A549 (cell line): ENCODE results near the gene RAPGEF3. TPM values are rescaled to one million over a fixed set of nuclear protein-coding genes. Genes with fewer than 3 reads are reported as not detected.

ENCODE experiments used
- ATAC-seq, 2 experiments: fragments of 200-7000 bp in 1 of 2; fragments of >200 bp in 1 of 2; cut with Nextera tagmentation in 1 of 2; cut with Tn5 transposase in 1 of 2; 3 replicates each; pipeline versions ENCODE4 v1.8.0 to v1.9.1; 2018 to 2020; ENCODE audit warnings: mild to moderate bottlenecking in 1 of 2, moderate library complexity in 1 of 2
- CTCF ChIA-PET: fragments of 300-600 bp; sonication (Branson Sonifier 250); formaldehyde crosslinking; extraction: SDS; loops from one replicate; lab custom pipeline; 2021; ENCODE audit warnings: antibody characterized with exemption, inconsistent platforms; lab: Yijun Ruan, JAX
- POLR2A ChIA-PET: fragments of 350-600 bp; formaldehyde crosslinking; extraction: SDS; loops from one replicate; lab custom pipeline; 2021; ENCODE audit warnings: antibody characterized with exemption, inconsistent platforms; lab: Yijun Ruan, JAX
- DNase-seq, 2 experiments: peaks; one replicate each; pipeline versions ENCODE4 v3.0.0 to v3.0.0-alpha.2; 2011 to 2016; ENCODE audit warnings: low read depth in 1 of 2, low spot score in 1 of 2
- FAIRE-seq: peaks from 2 replicates; lab custom pipeline; 2011; peaks lifted over from hg19 to GRCh38; lab: Jason Lieb, UNC
- H3K27ac ChIP-seq, 2 experiments: fragments of >200 bp; sonication (Bioruptor Twin); formaldehyde crosslinking; 3 replicates each; pipeline ENCODE4 v1.5.1; 2016 to 2017
- H3K4me1 ChIP-seq: fragments of >200 bp; sonication (Bioruptor Twin); formaldehyde crosslinking; 3 replicates; pipeline ENCODE4 v1.6.1; 2016
- H3K4me2 ChIP-seq: fragments of >200 bp; sonication (Bioruptor Twin); formaldehyde crosslinking; 3 replicates; pipeline ENCODE4 v1.6.1; 2016
- H3K4me3 ChIP-seq: fragments of >200 bp; sonication (Bioruptor Twin); formaldehyde crosslinking; 3 replicates; pipeline ENCODE4 v1.5.1; 2016
- H3K9me3 ChIP-seq: fragments of >200 bp; sonication (Bioruptor Twin); formaldehyde crosslinking; 3 replicates; pipeline ENCODE4 v1.6.1; 2016
- BCL3 ChIP-seq: fragments of >200 bp; sonication (Bioruptor Twin); formaldehyde crosslinking; IDR thresholded peaks from 3 replicates; pipeline ENCODE4 v1.6.1; 2016
- BHLHE40 ChIP-seq: IDR thresholded peaks from 2 replicates; pipeline ENCODE4 v1.6.1; 2012; ENCODE audit warnings: low read depth, low read length, inconsistent platforms
- CBX2 ChIP-seq: fragments of 200-600 bp; sonication (generic); IDR thresholded peaks from 2 replicates; pipeline ENCODE4 v1.6.1; 2016; ENCODE audit warnings: low read depth, mild to moderate bottlenecking, borderline replicate concordance
- CBX8 ChIP-seq: fragments of 200-600 bp; sonication (generic); IDR thresholded peaks from 2 replicates; pipeline ENCODE4 v1.6.1; 2016
- CEBPB ChIP-seq, 2 experiments: fragments of >200 bp in 1 of 2; sonication (Bioruptor Twin) in 1 of 2; formaldehyde crosslinking in 1 of 2; IDR thresholded peaks; 2 replicates each; pipeline ENCODE4 v1.6.1; 2012 to 2016
- CHD2 ChIP-seq: fragments of 150-350 bp; IDR thresholded peaks from 2 replicates; pipeline ENCODE4 v1.6.1; 2014; ENCODE audit warnings: low read length; ENCODE audit not compliant: partially characterized antibody
- EHF ChIP-seq: fragments of 250-450 bp; sonication (Bioruptor Pico); IDR thresholded peaks from 2 replicates; pipeline ENCODE4 v1.5.0; 2020; ENCODE audit warnings: mild to moderate bottlenecking
- EHMT2 ChIP-seq: fragments of 200-600 bp; sonication (generic); IDR thresholded peaks from 2 replicates; pipeline ENCODE4 v1.6.1; 2016; ENCODE audit warnings: antibody characterized with exemption, low read depth, mild to moderate bottlenecking, moderate library complexity
- EP300 ChIP-seq, 2 experiments: fragments of >200 bp; sonication (Bioruptor Twin); formaldehyde crosslinking; IDR thresholded peaks; 2 replicates in 1 of 2; 3 replicates in 1 of 2; pipeline ENCODE4 v1.6.1; 2016 to 2017
- FOSB ChIP-seq: fragments of 250-450 bp; sonication (Bioruptor Pico); IDR thresholded peaks from 2 replicates; pipeline ENCODE4 v1.5.0; 2020; ENCODE audit warnings: mild to moderate bottlenecking, moderate library complexity
- GATA3 ChIP-seq: IDR thresholded peaks from 2 replicates; pipeline ENCODE4 v1.6.1; 2012; ENCODE audit warnings: borderline replicate concordance
- HEYL ChIP-seq: fragments of 250-450 bp; sonication (Bioruptor Pico); IDR thresholded peaks from 2 replicates; pipeline ENCODE4 v1.8.0; 2021; ENCODE audit warnings: mild to moderate bottlenecking, moderate library complexity
- HMGXB4 ChIP-seq: fragments of 250-450 bp; sonication (Bioruptor Pico); IDR thresholded peaks from 2 replicates; pipeline ENCODE4 v1.5.0; 2021; ENCODE audit warnings: mild to moderate bottlenecking, moderate library complexity, borderline replicate concordance
- HOXB5 ChIP-seq: fragments of 250-450 bp; sonication (Bioruptor Pico); IDR thresholded peaks from 2 replicates; pipeline ENCODE4 v1.5.0; 2020; ENCODE audit warnings: mild to moderate bottlenecking, moderate library complexity
- JUNB ChIP-seq: fragments of >200 bp; sonication (Bioruptor Twin); formaldehyde crosslinking; IDR thresholded peaks from 2 replicates; pipeline ENCODE4 v1.6.1; 2016
- KDM1A ChIP-seq: fragments of 200-600 bp; sonication (generic); IDR thresholded peaks from 2 replicates; pipeline ENCODE4 v1.6.1; 2016; ENCODE audit warnings: low read depth, mild to moderate bottlenecking
- KDM5A ChIP-seq: fragments of 200-600 bp; sonication (generic); IDR thresholded peaks from 2 replicates; pipeline ENCODE4 v1.6.1; 2016; ENCODE audit warnings: antibody characterized with exemption, mild to moderate bottlenecking
- MAFK ChIP-seq: fragments of 450-650 bp; IDR thresholded peaks from 2 replicates; pipeline ENCODE4 v1.6.1; 2014; ENCODE audit not compliant: partially characterized antibody
- MAZ ChIP-seq: fragments of 150-350 bp; IDR thresholded peaks from 2 replicates; pipeline ENCODE4 v1.6.1; 2014; ENCODE audit warnings: antibody characterized with exemption, low read depth, low read length, borderline replicate concordance
- MYC ChIP-seq: IDR thresholded peaks from 2 replicates; pipeline ENCODE4 v1.6.1; 2012; ENCODE audit warnings: mild to moderate bottlenecking, inconsistent platforms, low read length, improper control_type of control experiment, borderline replicate concordance
- NFE2L2 ChIP-seq: fragments of 150-350 bp; conservative IDR thresholded peaks from 2 replicates; pipeline ENCODE4 v1.6.1; 2014; ENCODE audit warnings: low read length
- NR3C1 ChIP-seq: fragments of >200 bp; sonication (Bioruptor Twin); formaldehyde crosslinking; IDR thresholded peaks from 3 replicates; pipeline ENCODE4 v1.6.1; 2017
- POLR2A ChIP-seq: IDR thresholded peaks from 2 replicates; pipeline ENCODE4 v1.6.1; 2012; ENCODE audit warnings: mild to moderate bottlenecking, low read length
- RCOR1 ChIP-seq: fragments of 150-350 bp; IDR thresholded peaks from 2 replicates; pipeline ENCODE4 v1.6.1; 2014; ENCODE audit warnings: antibody characterized with exemption, low read length, low read depth
- REST ChIP-seq: fragments of 200-600 bp; sonication (generic); IDR thresholded peaks from 2 replicates; pipeline ENCODE4 v1.6.1; 2016; ENCODE audit warnings: antibody characterized with exemption, mild to moderate bottlenecking, moderate library complexity
- SMC3 ChIP-seq: fragments of >200 bp; sonication (Bioruptor Twin); formaldehyde crosslinking; IDR thresholded peaks from 3 replicates; pipeline ENCODE4 v1.6.1; 2018; ENCODE audit warnings: inconsistent platforms
- TP53 ChIP-seq: fragments of 250-450 bp; sonication (Bioruptor Pico); IDR thresholded peaks from 2 replicates; pipeline ENCODE4 v1.5.0; 2021; ENCODE audit warnings: mild to moderate bottlenecking, moderate library complexity
- ZSCAN20 ChIP-seq: fragments of 250-450 bp; sonication (Bioruptor Pico); IDR thresholded peaks from 2 replicates; pipeline ENCODE4 v1.8.0; 2022; ENCODE audit warnings: mild to moderate bottlenecking, moderate library complexity
- WGBS: methylation state at CpG from one replicate; pipeline ENCODE4 v1.1.6; 2017; ENCODE audit errors: missing lambda C conversion rate; 5-methylcytosine and 5-hydroxymethylcytosine counted together
- polyA plus RNA-seq, 4 experiments: library from polyadenylated mRNA; depleted of rRNA in 3 of 4; stranded (reverse); fragments of >200 nt; fragmentation: RNase III in 1 of 4; extraction: RNeasy Plus Mini Kit Qiagen cat#74134 plus additional on column Dnase treatment in 1 of 4; gene quantifications; 2 replicates in 3 of 4; 3 replicates in 1 of 4; pipeline ENCODE4 v1.2.3, GENCODE V29; 2011 to 2017

Gene RAPGEF3
- polyA plus RNA-seq, 2 of the 4 experiments (the other 2 are of a cell fraction), result 0.70 to 0.89 TPM

GRCh38 chr12:47803191-47803875 lies 44.7 kb upstream of the RAPGEF3 start:
- H3K4me3 ChIP-seq, result no peak overlapping the region
- H3K9me3 ChIP-seq, result no peaks in the 10 kb centered on the region
- ChIA-PET CTCF (interaction anchor here (1.9 to 59.0 kb wide), 3 partner anchors 9 to 36 kb away, joined by 5 to 1532 read pairs (median 6); no protein-coding TSS in a partner anchor), POLR2A (no interaction called here)
- no peak overlapping the region for H3K4me2 ChIP-seq
- no peak for DNase-seq
- H3K4me1 ChIP-seq, result peaks cover 17% of the 10 kb centered on the region
- 92% methylated on average over 12 of the region's 12 CpGs for WGBS
- no peak for ATAC-seq
- TF ChIP-seq JUNB, result no peak
- TF ChIP-seq CBX2, result no peak
- no peak for TF ChIP-seq GATA3
- TF ChIP-seq KDM5A, result no peak
- TF ChIP-seq HOXB5 (CRISPR knock-in tag), result no peak
- no peak for TF ChIP-seq CEBPB (IDR thresholded peaks at IDR 0.05)
- TF ChIP-seq RCOR1, result no peak
- no peak for TF ChIP-seq TP53 (CRISPR knock-in tag)
- TF ChIP-seq EHF (CRISPR knock-in tag), result no peak
- no peak for FAIRE-seq
- H3K27ac ChIP-seq, result no peak overlapping the region; a peak in 1 of 6 replicates

- ChIA-PET POLR2A (interaction anchor here (1.0 kb wide), 2 partner anchors 15 to 33 kb away, joined by 3 read pairs; no protein-coding TSS in a partner anchor), CTCF (interaction anchor here (0.7 to 59.0 kb wide), 10 partner anchors 9 to 87 kb away, joined by 3 to 1532 read pairs (median 6); no protein-coding TSS in a partner anchor)
- Histone ChIP-seq H3K4me2 (no peak overlapping the region), H3K9me3 (no peaks in the 10 kb centered on the region), H3K4me3 (no peak overlapping the region), H3K27ac (peak overlapping the region in 1 of 2 experiments; percentile 30; a peak in 1 of 6 replicates), H3K4me1 (peaks cover 12% of the 10 kb centered on the region; the same call in 2 of the 3 replicates)
- TF ChIP-seq POLR2A, result no peak
- TF ChIP-seq REST, result no peak
- no peak for TF ChIP-seq FOSB (CRISPR knock-in tag)
- TF ChIP-seq BHLHE40, result no peak
- no peak for TF ChIP-seq MYC
- TF ChIP-seq CEBPB (IDR thresholded peaks at IDR 0.05), result no peak
- TF ChIP-seq SMC3, result no peak
- TF ChIP-seq KDM1A, result no peak
- TF ChIP-seq EP300 (IDR thresholded peaks at IDR 0.05), result no peak
- TF ChIP-seq CBX8, result no peak
- no peak for TF ChIP-seq NR3C1
- ATAC-seq, result peak in 1 of 2 experiments; percentile 25; a peak in 3 of 6 replicates
- 76% methylated on average over 3 of the region's 5 CpGs for WGBS
- no peak for DNase-seq
- FAIRE-seq, result no peak
Observed at GRCh38 chr12:47802312-47802711, 43.6 kb upstream of the RAPGEF3 start.

GRCh38 chr12:47801904-47802246 lies 43.2 kb upstream of the RAPGEF3 start:
- Histone ChIP-seq H3K9me3 (no peaks in the 10 kb centered on the region), H3K4me1 (peaks cover 12% of the 10 kb centered on the region; the same call in 2 of the 3 replicates), H3K27ac (no peak overlapping the region), H3K4me3 (no peak overlapping the region), H3K4me2 (no peak overlapping the region)
- ChIA-PET CTCF (interaction anchor here (0.9 to 59.0 kb wide), 11 partner anchors 9 to 86 kb away, joined by 3 to 1532 read pairs (median 6); no protein-coding TSS in a partner anchor), POLR2A (interaction anchor here (1.0 kb wide), 2 partner anchors 15 to 34 kb away, joined by 3 read pairs; no protein-coding TSS in a partner anchor)
- ATAC-seq (peak in 1 of 2 experiments; percentile 2; a peak in 1 of 6 replicates), DNase-seq (no peak), FAIRE-seq (no peak)
- WGBS, result 94% methylated on average over 9 of the region's 9 CpGs
- TF ChIP-seq GATA3, result no peak
- no peak for TF ChIP-seq EHMT2
- TF ChIP-seq MAFK, result no peak
- no peak for TF ChIP-seq MAZ
- no peak for TF ChIP-seq CHD2
- TF ChIP-seq NFE2L2, result no peak
- no peak for TF ChIP-seq HMGXB4 (CRISPR knock-in tag)
- no peak for TF ChIP-seq BCL3
- TF ChIP-seq HEYL (CRISPR knock-in tag), result no peak
- TF ChIP-seq KDM5A, result no peak
- no peak for TF ChIP-seq ZSCAN20 (CRISPR knock-in tag)
- no peak for TF ChIP-seq POLR2A
- TF ChIP-seq JUNB, result no peak
- TF ChIP-seq EHF (CRISPR knock-in tag), result no peak
- no peak for TF ChIP-seq CBX2
- TF ChIP-seq BHLHE40, result no peak
